NCI-H1048 (cell line): Measurements from ENCODE around the gene FAM13A.

Source experiments
- DNase-seq: peaks from one replicate; lab custom pipeline; 2025; lab: John Stamatoyannopoulos, UW

The FAM13A gene

DNA sequence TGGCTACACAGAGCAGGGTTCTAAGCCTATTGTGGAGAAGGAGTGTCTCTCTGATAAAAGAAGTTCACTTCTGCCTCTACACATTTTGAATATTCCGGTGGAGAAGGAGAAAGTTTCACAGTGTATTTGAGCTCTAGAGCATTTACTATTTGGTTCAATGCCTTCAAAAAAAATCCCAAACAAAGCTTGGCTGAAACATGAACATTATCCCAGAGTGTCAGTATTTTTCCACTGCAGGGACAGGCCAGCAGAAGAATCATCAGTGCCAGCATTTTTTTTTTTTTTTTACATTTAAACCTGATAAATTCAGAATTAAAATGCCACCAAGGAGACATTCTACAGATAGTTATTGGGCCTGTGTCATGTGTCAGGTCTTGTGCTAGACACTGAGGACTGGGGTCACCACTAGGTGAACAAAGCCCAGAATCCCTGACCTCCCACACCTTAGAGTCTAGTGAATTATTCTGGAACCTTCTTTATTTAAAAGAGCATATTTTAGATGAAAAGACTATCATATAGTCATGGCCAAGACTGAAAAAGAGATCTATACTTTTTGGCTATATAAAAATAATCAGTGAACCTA, 311.3 kb downstream of the FAM13A start:
- no peak for DNase-seq

DNA sequence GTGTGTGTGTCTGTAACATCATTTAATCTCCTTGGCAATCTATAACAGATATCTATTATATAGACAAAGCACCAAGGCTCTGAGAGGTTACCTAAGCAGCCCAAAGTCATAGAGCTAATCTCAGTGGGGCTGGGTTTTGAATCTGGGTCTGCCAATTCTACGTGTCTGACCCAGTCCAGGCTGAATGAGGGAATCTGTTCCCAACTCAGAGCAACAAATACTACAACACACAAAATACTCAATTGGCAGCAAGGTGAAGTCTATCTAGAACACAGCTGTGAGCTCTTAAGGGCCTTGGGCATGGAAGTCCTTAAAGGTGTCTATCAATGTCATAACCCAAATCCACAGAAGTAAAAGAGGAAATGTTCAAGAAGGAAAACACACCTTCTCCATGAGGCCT, 311.8 kb downstream of the FAM13A start:
- DNase-seq = no peak

DNA sequence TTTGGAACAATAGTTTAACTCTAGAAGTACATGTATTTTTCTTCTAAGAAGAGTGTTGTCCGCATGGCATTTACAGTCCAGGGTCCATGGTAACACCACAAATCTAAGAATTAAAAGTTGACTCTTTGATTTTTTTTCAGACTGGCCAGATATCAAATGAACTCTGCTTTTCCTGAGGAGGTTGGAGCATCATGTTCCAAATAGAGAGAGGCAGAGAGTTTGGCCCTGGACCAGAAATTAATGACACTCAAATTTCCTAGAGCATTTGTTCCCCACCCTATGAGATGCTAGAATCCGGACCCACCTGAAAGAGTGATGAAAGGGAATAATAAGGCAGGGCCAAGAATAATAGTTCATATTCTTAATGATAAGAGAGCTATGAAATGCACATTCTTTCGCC, 312.4 kb downstream of the FAM13A start:
- DNase-seq = no peak

DNA sequence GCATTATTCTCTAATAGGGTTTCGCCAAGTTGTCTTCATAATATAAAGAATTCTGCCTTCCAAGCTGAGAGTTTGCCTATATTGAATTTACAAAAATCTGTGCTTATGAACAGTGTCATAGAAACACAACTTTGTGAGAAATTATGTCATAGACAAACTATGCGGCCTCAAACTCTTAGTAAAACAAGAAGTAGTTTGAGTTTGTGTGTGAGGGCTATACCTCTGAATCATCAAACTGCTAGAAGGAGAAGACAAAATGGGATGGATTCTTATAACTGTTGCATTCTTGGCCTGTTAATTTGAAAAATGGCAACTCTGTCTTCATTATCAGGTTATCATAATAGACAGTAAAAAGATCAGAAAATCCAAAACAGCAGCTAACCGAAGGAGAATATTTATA, 313.3 kb downstream of the FAM13A start:
- no peak for DNase-seq

DNA sequence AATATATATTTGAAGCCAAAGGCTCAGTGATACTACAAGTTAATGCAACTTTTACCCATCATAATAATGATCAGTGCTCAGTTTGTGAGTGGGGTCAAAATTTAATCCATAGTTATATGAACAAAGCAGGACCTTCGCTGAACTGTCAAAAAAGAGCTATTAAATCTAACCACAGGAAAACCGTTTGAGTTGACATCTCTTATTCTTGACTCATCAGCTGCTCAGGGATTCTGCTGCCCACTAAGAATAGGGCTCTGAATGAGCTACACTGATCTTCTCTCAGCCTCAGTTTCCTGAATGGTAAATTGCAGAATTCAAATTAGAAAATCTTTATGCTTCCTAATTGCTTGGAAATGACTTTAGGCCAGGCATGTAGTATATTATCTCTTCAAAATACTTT, 314.4 kb downstream of the FAM13A start:
- no peak for DNase-seq

DNA sequence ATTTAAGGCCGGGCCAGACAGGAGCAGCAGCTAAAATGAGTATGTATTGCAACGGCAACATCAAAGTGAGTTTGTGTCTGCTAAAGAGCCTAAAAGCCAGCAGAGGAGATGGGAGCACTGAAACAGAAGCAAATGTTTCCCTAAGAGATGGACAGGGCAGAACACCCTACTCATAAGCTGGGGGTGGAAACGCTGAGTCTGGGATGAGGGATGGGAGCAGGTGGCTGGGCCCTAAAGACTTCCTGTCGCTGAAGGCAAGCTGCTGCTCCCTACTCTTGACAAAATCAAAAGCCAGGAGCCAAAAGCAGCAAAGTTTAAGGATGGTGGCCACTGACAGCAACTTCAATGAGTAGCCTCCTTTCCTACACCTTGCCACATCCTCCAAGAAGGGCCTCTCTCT, 318.8 kb downstream of the FAM13A start:
- no peak for DNase-seq

DNA sequence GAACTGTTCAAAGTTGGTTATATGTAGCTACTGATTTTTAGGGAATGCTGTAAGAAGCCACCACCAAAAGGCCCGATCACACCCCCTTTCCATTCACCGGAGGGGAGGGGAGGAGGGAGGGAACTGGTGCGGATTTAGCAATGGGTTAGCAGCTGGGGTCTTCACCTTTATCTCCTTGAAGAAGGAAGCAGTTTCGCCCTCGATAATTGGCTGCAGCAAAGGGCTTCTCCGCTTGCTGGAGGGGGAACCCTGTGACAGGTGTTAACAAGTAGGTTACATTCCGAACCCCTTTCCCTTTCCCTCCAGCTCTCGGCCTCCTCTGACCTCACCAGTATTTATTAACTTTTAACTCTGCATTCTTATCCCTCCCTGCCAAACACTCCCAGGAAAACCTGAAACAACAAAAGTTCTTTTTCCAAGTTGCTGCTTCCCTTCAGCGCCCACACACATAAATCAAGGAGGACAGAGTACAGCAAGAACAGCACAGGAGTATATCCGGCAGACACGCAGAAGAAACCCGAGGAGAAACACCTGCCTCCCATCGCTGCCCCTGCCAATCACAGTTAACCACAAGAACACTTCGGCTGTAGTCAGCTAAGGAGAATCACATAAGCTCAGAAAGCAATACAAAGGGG, 319.6 kb downstream of the FAM13A start:
- no peak for DNase-seq

DNA sequence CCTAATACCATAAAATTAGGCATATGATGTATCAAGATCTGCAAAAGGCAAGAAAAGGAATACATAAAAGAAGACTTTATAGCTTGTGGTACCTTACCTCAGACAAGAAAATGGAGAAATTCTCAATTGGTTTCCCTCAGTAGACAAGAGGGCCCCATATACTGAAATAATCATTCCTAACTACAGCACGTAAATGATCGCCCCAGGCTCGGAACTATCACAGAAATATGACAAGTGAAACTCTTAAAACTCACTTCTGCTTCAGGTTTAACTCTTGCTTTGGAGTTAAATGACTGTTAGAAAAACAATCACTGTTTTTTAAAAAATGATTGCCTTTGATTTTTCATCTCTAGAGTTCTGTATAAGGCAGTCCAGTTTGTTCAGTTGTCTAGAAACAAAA, 320.7 kb downstream of the FAM13A start:
- DNase-seq = no peak

DNA sequence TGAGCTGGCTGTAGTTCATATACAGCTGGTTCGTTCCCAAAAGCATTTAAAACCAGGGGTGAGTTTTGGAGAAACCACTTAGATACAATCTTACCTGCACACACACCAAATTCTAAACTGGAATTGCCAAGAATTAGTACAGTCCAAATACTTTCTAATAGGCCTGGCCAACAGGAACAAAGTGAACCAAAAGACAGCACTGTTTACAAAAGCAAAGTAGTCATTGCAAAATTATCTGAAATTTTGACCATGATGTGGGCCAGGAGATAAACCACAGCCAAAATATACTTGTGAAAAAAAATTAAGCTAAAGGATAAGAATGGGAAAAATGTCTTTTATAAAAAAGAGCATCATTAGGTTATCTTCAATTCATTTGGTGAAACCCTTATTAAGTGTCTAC, 321.4 kb downstream of the FAM13A start:
- DNase-seq = no peak

DNA sequence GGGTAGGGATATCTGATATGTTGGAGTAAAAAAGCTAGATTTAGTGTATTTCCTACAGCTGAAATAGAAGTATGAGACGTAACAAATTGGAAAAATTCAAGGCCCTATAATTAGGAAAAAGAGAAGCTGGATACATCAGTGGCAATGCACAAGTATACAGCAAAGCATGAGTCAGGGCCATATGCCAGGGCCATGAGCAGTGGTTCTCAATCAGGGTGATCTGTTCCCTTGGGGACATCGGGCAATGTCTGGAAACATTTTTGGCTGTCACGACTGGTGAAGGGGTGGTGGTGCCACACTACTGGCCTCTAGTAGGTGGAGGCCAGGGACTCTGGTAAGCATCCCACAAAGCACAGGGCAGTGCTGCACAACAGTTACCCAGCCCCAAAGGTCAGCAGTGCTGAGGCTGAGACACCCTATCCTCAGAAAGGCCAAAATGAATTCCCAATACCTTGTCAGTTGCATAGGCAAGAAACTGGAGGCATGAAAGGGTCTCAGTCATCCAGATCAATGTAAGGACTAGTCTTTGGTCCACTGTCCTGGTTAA, 322.5 kb downstream of the FAM13A start:
- DNase-seq = no peak

DNA sequence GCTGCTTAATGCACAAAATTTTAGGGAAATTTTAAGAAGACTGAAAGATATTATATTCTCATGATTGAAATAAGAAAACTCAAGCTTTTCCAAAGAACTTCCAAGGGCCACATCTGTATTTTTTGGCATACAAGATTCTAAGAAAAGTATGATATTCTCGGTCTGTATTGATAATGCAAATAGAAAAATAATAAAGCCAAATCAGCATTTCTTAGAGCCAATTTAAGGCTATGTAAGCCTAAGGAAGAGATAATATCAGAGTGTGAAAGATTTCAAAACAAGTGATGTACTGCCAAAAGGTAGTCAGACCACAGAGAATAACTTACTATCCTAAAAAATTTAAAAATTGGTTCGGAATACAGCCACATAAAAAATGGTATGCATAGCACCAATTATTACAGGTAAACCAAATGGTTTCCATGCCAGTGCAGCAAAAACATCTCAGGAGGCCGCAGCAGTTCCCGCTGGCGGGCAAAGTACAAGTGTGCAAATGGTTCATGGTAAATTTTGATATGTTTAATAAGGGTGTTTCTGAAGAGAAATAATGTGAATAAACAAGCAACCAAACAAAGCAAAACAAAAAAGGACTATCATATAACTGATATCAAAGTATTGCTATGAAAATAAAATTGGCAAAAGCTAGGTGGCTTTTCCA, 324.1 kb downstream of the FAM13A start:
- DNase-seq = no peak

DNA sequence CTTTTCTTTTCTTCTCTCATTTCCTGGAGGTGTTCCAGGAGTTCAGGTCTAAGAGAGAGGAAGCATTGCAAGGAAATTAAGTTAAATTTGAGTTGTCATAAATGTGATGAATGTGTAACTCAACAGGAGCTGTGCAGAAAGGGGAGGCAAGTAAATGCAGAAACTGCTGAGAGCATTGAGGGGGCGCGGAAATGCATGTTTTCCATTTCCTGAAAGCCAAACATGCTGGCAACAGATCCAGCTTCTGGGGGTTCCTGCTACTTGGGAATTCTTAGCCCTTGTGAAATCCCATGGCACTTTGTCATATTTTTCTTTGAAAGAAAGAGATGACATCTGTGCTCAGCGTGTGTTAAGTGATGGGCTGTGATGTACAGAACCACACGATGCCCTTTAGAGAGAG, 325.6 kb downstream of the FAM13A start:
- DNase-seq = no peak

DNA sequence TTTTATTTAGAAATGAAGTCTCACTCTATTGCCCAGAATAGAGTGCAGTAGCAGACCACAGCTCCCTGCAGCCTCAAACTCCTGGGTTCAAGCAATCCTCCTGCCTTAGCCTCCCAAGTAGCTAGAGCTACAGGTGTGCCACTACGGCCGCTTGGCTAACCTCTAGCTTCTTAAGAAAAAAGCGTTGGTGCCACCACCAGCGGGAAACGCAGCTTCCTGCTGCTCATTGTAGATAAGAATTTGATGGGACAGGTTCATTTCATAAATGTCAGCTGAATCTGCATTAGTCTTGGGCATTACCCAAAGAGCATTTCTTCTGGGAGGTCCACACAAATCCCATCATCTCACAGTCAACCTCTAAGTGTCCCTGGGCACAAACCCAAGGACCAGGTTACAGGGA, 326.2 kb downstream of the FAM13A start:
- no peak for DNase-seq

DNA sequence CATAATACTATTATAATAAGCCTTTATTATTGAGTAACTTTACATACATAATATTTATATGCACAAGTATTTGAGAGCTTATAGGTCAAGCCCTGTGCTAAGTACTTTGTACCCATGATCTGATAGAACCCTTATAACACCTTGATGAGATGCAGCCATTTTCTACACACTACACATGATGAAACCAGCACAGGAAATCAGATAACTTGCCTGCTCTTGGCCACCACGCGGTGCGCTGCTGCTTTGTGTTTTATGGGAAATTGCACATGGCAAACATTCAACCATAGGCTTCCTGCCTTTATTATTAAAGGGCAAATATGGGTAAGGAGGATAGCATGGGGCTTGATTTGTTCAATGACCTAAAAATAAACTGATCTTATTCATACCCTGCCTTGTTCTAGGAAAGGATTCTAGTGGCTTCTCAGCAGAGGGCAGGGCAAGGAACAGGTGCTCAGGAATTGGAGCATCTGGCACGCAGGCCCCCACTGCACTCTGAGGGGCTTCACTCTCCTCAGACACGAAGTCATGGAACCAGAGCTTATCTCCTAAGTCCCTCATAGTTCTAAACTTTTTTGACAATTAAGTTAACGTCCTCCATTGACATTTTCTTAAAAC, 327.7 kb downstream of the FAM13A start:
- no peak for DNase-seq

DNA sequence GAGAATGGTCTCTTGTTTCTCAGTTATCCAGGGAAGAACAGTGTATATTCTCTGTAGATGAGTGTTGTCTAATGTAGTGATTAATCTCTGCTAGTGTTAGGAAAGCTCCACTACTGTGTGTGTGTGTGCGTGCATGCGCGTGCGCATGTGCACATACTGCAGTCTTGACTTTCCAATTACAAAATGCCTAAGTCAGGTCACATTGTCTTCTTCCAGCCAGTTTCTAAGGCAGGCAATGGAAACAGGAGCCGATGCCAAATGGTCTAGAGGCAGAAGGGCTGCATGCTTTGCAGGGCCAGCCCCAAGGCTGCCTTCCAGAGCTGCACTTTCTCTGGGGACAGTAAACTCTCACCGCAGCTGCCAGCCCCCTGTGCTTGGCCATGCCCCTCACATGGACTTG, 328.8 kb downstream of the FAM13A start:
- DNase-seq = no peak

DNA sequence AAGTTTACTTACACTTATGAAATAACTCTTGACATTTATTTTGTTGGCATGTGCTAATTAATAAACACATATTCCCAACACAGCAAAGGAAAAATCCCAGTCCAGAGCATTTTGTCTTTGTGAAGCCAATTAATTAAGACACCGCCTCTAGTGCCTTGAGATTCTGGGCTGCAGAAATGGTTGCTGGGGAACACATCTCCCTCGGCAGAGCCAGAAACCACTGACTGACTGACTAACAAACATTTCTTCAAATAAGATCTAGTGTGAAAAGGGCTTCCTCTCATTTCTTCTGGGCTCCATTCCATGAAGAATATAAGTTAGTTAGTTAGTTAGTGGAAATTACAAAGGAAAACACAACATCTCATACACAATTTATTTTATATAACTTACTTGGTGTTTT, 331.0 kb downstream of the FAM13A start:
- no peak for DNase-seq

DNA sequence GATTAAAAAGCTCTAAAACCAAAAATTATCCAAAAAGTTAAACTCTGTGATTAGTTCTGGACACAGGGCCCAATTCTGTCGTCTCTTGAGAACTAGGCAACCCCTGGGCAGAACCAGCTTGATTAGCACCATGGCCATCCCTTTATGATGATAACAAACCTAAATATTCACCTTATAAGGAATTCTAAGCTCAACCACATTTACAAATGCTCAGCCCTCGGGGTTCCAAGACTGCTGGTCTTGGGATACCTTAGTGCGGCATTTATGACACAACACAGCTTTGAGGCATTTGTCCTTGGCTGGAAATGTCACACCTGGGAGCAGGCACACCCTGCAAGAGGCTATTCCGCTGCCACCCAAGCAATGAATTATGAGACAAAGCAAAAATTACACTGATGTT, 331.8 kb downstream of the FAM13A start:
- no peak for DNase-seq

DNA sequence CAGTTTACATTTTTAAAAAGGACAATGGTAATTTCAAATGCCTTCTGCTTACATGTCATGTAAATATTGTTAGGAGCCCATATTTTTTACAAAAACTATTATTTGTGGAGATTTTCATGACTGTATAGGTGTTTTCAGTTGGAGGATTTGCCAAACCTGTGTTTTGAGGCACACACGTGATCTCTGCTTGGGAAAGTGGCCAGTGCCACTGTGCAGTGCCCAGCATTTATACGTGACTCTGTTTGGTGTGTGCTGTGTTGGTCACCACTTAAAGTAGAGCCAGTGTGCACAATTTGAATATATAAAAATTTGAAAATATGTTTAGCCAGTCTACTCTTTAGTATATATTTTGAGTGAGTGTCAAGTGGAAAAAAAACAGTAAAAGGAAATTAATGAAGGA, 332.6 kb downstream of the FAM13A start:
- DNase-seq = no peak

DNA sequence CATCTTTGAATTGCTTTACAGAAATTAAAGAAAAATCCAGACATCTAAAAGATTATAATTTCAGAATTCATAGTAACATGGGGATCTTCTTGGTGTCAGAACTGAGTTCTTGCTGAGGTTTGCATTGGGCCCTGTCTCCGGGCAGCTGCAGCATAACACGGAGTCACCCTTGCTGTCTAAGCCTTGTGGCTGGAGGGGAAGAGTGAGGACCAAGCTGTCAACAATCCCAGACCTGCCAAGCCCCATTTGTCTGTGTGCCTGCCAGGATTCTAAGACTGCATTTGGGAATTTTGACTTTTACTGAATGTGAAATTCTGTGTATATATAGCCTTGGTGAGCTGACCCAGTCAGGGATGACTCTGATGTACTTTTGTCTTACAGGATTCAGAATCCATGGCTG, 334.2 kb downstream of the FAM13A start:
- DNase-seq = no peak

DNA sequence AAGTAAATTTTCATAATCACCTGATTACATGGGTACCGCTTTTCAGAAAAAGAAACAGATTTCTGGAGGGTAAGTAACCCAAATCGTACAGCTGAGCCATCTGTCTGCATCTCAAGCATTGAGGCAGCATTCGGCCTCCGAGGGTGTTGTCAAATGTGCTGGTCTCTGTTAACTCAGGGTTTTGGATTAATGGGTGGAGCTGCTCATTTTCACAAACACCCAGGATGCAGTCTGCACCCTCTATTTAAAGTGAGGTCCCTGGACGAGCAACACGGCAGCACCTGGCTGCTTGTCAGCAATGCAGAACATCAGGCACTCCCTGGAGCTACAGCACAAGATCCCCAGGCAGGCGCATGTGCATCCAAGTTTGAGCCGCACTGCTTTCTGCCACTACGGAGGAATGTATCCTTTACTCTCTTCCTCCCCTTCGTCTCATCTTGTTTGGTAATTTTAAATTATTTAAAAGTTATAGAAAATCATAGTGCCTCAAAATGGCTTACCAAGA, 334.7 kb downstream of the FAM13A start:
- DNase-seq = no peak

DNA sequence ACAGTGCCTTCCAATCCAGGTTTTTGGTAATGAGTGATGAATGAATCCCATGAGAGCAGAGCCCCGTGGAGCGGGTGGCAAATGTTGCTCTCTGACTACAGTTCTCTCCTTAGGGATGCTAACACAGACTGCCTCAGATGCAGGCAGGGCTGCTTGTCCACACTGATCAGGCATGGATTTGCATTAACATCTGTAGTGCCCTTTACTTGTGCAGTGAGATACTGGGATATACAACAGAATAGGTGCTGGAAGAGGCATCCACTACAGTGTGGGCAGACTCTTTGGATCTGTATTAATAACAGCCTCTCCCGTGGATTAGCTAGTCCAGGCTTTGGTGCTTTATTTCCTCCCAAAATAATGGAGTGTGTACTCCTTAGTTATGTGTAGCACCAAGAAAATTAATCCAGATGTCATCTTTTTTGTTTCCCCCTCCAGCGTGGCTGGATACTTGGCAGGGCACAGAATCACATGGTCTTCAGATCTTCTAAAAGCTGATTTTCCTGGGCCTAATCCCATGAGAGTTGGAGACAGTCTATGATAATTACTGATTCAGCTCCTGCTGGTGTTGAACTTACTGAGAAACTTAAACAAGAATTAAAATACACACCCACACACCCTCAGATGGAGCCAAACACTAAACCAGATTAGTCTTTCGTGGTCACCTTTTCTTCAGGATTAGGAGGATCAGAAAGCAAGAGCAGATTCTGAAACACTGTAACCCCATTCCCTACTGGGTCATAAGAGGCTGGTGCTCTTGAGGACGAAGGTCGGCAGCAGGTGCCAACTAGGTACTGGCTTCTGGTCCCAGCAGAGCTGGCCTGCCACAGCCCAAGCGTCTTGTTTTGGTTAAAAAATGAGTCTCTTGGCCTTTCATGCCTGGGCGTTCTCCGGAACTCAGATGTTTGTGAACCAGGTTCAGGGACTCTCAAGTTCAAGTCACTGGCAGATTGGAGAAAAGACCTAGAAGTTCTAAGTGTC, 336.2 kb downstream of the FAM13A start:
- no peak for DNase-seq

DNA sequence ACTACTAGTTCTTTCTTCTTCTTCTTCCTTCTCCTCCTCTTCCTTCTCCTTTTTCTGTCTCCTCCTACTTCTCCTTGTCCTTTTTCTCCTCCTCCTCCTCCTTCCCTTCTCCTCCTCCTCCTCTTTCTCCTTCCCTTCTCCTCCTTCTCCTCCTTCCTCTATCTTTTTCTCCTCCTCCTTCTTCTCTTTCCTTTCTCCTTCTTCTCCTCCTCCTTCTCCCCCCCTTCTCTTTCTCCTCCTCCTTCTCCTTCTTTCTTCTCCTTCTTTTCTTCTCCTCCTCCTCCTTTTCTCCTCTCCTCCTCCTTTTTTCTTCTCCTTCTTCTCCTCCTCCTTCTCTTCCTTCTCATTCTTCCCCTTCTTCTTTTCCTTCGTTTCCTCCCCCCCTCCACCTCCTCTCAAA, 337.6 kb downstream of the FAM13A start:
- no peak for DNase-seq
